ENCODE results near the gene PPP6R1.

The PPP6R1 gene

DNA sequence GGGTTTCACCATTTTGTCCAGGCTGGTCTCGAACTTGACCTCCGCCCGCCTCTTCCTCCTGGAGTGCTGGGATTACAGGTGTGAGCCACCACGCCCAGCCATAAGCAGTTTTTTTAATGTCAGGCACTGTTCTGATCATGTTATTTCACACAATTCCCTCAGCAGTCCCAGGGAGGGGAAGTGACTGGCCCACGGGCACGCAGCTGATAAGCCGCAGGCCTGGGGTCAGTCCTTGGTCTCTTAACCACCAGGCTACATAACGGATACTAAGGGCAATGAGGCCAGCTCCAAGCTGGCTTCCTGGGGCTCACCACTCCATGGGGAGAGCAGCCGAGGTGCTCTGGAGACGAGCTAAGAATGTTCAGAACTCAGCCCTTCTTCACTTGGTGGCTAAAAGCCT lies 38.5 kb upstream of the PPP6R1 start:
- DNase-seq (ENCODE audit: low read depth): no peak
- TF ChIP-seq, protein P1, sequence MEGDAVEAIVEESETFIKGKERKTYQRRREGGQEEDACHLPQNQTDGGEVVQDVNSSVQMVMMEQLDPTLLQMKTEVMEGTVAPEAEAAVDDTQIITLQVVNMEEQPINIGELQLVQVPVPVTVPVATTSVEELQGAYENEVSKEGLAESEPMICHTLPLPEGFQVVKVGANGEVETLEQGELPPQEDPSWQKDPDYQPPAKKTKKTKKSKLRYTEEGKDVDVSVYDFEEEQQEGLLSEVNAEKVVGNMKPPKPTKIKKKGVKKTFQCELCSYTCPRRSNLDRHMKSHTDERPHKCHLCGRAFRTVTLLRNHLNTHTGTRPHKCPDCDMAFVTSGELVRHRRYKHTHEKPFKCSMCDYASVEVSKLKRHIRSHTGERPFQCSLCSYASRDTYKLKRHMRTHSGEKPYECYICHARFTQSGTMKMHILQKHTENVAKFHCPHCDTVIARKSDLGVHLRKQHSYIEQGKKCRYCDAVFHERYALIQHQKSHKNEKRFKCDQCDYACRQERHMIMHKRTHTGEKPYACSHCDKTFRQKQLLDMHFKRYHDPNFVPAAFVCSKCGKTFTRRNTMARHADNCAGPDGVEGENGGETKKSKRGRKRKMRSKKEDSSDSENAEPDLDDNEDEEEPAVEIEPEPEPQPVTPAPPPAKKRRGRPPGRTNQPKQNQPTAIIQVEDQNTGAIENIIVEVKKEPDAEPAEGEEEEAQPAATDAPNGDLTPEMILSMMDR (IDR thresholded peaks at IDR 0.05; ENCODE audit: control insufficient read depth, insufficient read depth, low read depth, low read length, missing control alignments): no peak
- H3K4me3 ChIP-seq (ENCODE audit: control insufficient read depth, low read depth, low read length): no peak overlapping the region

DNA sequence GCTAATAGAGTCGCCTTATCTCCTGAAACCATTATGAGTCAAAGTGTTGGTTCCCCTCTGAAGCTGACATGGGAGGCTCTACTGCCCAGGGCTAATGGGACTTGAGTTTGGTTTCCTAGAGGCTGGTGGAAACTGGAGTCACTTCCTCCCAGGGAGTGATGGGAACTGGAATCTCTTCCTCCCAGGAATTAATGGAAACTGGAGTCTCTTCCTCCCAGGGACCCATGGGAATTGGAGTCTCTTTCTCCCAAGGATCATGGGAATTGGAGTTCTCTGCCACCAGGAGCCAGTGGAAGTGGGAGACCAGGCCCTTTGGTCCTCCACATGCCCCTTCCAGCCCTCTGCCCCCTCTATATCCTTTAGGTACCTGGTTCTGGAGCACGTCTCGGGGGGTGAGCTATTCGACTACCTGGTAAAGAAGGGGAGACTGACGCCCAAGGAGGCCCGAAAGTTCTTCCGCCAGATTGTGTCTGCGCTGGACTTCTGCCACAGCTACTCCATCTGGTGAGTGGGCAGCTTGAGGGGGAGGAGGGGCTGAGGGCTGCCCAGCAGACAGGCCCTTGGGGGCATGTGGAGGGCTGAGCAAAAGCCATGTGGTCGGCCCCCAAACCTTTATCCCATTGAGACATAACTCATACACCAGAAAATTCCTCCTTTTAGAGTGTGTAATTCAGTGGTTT lies 30.4 kb upstream of the PPP6R1 start:
- DNase-seq (ENCODE audit: low read depth): no peak
- TF ChIP-seq, protein P1 (IDR thresholded peaks at IDR 0.05; ENCODE audit: control insufficient read depth, insufficient read depth, low read depth, low read length, missing control alignments): no peak

DNA sequence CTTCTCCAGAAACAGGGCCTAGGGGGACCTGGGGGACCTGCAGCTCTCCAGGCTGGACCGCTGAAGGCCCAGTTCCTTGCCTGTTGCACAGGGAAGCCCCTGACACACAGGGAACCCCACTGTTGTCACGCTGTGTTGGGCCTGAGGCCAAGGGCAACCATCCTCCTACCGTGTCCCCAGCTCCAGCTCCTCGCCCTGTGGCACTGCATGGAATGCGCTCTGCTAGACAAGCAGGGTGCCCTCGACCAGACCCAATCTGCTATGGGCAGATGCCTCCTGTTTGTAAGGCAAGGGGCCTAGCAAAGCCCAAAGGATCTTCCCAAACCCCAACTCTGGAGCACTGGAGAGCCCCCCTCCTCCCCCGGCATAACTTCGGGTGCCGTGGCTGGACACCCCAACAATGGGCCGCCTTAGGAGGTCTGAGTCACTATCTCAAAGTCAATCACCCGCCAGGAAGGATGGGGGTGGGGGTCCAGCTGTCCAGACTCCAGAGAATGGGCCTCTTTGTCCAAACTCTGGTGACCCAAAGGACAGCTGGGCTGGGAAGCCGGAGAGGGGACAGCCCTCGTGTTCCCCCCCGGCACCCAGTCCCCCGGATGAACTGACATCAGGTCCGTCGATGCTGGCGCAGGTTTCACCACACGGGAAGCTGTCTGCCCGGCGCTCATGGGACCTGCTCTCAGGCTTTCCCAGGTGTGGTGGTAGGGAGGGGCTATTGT lies 28.7 kb upstream of the PPP6R1 start:
- no peak for DNase-seq (ENCODE audit: low read depth)
- H3K4me3 ChIP-seq (ENCODE audit: control insufficient read depth, low read depth, low read length): no peak overlapping the region
- TF ChIP-seq, protein P1 (IDR thresholded peaks at IDR 0.05; ENCODE audit: control insufficient read depth, insufficient read depth, low read depth, low read length, missing control alignments): no peak

More for the DNA sequence above, 30.4 kb upstream of the PPP6R1 start:
- no peak overlapping the region for H3K4me3 ChIP-seq (ENCODE audit: control insufficient read depth, low read depth, low read length)

DNA sequence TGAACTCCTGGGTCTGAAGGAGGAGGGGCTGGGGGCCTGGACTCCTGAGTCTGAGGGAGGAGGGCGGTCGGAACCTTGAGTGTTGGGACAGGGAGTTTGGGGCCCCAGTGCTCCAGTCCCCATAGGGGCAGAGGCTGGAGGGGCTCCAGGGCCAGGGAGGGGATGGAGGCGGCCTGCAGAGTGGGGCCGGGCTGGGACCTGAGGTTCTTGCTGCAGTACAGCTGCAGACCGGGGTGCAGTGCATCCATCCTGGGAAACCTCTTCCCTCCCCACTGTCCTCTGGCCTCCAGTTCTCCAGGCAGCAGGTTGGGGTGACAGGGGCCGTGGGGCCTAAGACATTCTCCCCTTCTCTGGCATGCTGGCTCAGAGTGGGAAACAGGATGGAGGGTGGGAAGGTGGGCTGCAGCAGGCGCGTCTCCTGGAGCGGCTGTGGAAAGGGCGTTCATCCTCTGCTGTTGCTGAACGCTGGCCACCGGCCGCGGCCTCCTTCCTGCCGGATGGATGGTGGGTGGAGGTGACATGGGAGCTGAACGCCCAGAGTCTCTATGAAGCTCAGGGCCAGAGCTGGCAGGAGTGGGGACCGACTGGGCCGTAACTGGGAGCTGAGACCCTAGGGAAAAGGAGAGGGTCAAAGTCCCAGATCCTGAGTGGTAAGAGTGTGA lies 26.5 kb upstream of the PPP6R1 start:
- peak overlapping the region; percentile 47 for H3K4me3 ChIP-seq (ENCODE audit: control insufficient read depth, low read depth, low read length)
- TF ChIP-seq, protein P1 (IDR thresholded peaks at IDR 0.05; ENCODE audit: control insufficient read depth, insufficient read depth, low read depth, low read length, missing control alignments): no peak
- no peak for DNase-seq (ENCODE audit: low read depth)

DNA sequence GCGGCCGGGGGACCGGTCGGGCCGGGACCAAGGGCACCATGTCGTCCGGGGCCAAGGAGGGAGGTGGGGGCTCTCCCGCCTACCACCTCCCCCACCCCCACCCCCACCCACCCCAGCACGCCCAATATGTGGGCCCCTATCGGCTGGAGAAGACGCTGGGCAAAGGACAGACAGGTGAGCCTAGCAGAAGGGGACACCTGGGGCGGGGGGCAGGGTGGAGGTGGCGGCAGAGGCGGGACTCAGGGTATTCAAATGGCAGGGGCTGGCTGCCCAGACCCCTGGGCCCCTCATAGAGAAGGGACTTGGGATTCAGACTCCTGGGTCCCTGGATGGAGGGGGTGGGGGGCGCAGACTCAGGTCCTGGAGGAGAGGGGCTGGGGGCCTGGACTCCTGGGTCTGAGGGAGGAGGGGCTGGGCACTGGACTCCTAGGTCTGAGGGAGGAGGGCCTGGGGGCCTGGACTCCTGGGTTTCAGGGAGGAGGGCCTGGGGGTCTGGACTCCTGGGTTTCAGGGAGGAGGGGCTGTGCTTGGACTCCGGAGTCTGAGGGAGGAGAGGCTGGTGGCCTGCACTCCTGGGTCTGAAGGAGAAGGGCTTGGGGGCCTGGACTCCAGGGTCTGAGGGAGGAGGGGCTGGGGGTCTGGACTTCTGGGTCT lies 25.7 kb upstream of the PPP6R1 start:
- DNase-seq (ENCODE audit: low read depth): no peak
- peak overlapping the region; percentile 47 for H3K4me3 ChIP-seq (ENCODE audit: control insufficient read depth, low read depth, low read length)

More for the DNA sequence above, 25.7 kb upstream of the PPP6R1 start:
- TF ChIP-seq, protein P1 (IDR thresholded peaks at IDR 0.05; ENCODE audit: control insufficient read depth, insufficient read depth, low read depth, low read length, missing control alignments): no peak

Measured in AG09309 (cell line).